ENCODE measurements around the gene FRMD3.

Gene FRMD3

GRCh38 chr9:83425240-83425639 is 113.0 kb downstream of the FRMD3 start:
- Mint-ChIP-seq H3K27ac (no peak overlapping the region), H3K9me3 (no peaks in the 10 kb centered on the region), H3K4me3 (no peak overlapping the region), H3K4me1 (ENCODE audit: low read depth) (no peaks in the 10 kb centered on the region), H3K27me3 (ENCODE audit: low read depth) (no peaks in the 10 kb centered on the region), H3K36me3 (ENCODE audit: low read depth) (no peaks in the 10 kb centered on the region)

DNA sequence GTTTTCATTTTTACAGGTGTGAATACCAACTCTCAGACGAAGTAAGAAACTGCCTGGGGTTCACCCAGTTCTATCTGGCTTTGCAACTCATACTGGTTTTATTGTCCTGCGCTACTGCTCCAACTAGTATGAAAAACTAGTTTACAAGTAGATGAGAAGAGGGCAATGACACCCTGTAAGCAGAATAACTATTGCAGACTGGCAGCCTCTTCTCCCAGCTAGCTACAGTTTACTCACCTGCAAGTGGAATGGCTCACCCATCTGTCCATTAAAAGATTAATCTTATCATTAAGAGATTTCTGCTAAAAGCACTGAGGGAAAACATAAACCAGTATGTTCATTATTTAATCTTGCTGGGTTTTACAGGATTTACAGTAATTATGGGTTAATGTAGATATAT is 113.4 kb downstream of the FRMD3 start:
- Mint-ChIP-seq H3K4me3 (no peak overlapping the region), H3K4me1 (ENCODE audit: low read depth) (no peaks in the 10 kb centered on the region), H3K27me3 (ENCODE audit: low read depth) (no peaks in the 10 kb centered on the region), H3K36me3 (ENCODE audit: low read depth) (no peaks in the 10 kb centered on the region), H3K27ac (no peak overlapping the region), H3K9me3 (no peaks in the 10 kb centered on the region)

GRCh38 chr9:83423815-83424707 is 114.1 kb downstream of the FRMD3 start:
- Mint-ChIP-seq H3K4me1 (ENCODE audit: low read depth) (no peaks in the 10 kb centered on the region), H3K4me3 (no peak overlapping the region), H3K36me3 (ENCODE audit: low read depth) (no peaks in the 10 kb centered on the region)

DNA sequence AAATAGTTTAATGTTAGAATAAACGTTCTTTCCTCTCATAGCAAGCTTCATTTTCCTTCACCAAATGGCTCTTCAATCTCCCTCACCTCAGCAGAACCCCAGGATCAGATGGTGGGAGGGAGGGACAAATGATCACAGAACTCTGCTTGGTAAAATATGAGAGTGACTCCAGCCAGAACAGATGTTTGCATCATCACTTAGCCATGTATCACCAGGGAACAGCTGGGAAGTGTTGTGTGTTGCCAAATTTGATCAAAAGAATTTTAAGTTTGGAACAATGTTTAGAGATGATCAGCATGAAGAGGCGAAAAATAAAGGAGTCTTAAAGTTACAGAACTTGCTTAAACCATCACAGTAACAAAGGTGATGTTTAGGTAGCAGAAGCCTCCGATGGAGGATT is 115.7 kb downstream of the FRMD3 start:
- H3K9me3 Mint-ChIP-seq, result no peaks in the 10 kb centered on the region
- H3K4me1 Mint-ChIP-seq (ENCODE audit: low read depth), result no peaks in the 10 kb centered on the region
- H3K27me3 Mint-ChIP-seq (ENCODE audit: low read depth), result no peaks in the 10 kb centered on the region
- no peak overlapping the region for H3K27ac Mint-ChIP-seq
- H3K36me3 Mint-ChIP-seq (ENCODE audit: low read depth), result no peaks in the 10 kb centered on the region
- H3K4me3 Mint-ChIP-seq, result no peak overlapping the region

More at GRCh38 chr9:83423815-83424707, 114.1 kb downstream of the FRMD3 start:
- Mint-ChIP-seq H3K27me3 (ENCODE audit: low read depth) (no peaks in the 10 kb centered on the region), H3K27ac (no peak overlapping the region), H3K9me3 (no peaks in the 10 kb centered on the region)

GRCh38 chr9:83420486-83420885 is 117.7 kb downstream of the FRMD3 start:
- no peaks in the 10 kb centered on the region for H3K9me3 Mint-ChIP-seq
- H3K27ac Mint-ChIP-seq, result no peak overlapping the region
- no peak overlapping the region for H3K4me3 Mint-ChIP-seq
- H3K4me1 Mint-ChIP-seq (ENCODE audit: low read depth), result no peaks in the 10 kb centered on the region
- no peaks in the 10 kb centered on the region for H3K27me3 Mint-ChIP-seq (ENCODE audit: low read depth)
- H3K36me3 Mint-ChIP-seq (ENCODE audit: low read depth), result no peaks in the 10 kb centered on the region

DNA sequence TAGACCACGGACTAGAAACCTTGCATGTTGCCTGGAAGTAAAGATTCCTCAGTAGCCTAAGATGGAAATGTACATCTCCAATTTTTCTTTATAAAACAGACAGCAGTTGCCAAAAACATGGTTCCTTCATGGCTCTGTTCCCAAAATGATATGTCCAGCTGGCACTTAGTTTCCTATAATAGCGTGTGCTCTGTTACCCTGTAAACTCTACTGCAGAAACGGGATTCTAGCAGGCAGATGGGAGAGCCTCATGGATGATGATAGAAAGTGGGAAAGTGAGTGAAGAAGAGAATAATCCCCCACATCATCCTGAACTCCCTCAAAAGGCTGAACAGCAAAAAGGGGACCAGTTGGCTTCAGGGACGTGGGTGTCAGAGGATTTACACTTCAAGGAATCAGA is 118.2 kb downstream of the FRMD3 start:
- no peaks in the 10 kb centered on the region for H3K4me1 Mint-ChIP-seq (ENCODE audit: low read depth)
- H3K27me3 Mint-ChIP-seq (ENCODE audit: low read depth), result no peaks in the 10 kb centered on the region
- H3K4me3 Mint-ChIP-seq, result no peak overlapping the region
- no peak overlapping the region for H3K27ac Mint-ChIP-seq
- no peaks in the 10 kb centered on the region for H3K36me3 Mint-ChIP-seq (ENCODE audit: low read depth)
- no peaks in the 10 kb centered on the region for H3K9me3 Mint-ChIP-seq

DNA sequence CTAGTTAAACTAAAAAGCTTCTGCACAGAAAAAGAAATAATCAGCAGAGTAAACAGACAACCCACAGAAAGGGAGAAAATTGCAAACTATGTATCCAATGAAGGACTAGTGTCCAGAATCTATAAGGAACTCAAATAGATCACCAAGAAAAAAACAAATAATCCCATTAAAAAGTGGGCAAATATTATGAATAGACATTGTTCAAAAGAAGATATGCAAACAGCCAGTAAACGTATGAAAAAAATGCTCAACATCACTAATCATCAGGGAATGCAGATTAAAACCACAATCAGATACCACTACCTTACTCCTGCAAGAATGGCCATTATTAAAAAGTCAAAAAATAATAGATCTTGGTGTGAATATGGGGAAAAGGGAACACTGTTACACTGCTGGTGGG is 119.9 kb downstream of the FRMD3 start:
- no peaks in the 10 kb centered on the region for H3K9me3 Mint-ChIP-seq
- H3K36me3 Mint-ChIP-seq (ENCODE audit: low read depth), result no peaks in the 10 kb centered on the region
- no peaks in the 10 kb centered on the region for H3K27me3 Mint-ChIP-seq (ENCODE audit: low read depth)
- H3K4me3 Mint-ChIP-seq, result no peak overlapping the region
- H3K27ac Mint-ChIP-seq, result no peak overlapping the region
- no peaks in the 10 kb centered on the region for H3K4me1 Mint-ChIP-seq (ENCODE audit: low read depth)

DNA sequence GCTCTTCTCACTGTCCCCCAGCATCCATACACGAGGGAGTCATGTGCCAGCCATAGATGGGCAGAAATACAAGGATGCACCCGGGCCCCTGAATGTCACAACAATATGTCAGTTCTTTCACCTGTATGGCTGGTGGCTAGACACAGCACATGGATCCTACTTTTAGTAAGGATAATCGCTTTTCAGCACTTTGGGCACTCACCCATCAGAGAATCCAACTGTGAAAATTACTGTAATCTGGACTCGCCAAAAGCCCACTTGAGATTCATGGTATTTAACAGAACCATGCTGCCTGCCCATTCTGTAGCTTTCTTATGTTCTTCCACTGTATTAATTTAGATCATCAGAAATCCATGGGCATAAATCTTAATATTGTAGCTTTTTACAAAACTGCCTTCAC is 124.8 kb downstream of the FRMD3 start:
- no peaks in the 10 kb centered on the region for H3K36me3 Mint-ChIP-seq (ENCODE audit: low read depth)
- no peak overlapping the region for H3K27ac Mint-ChIP-seq
- H3K27me3 Mint-ChIP-seq (ENCODE audit: low read depth), result no peaks in the 10 kb centered on the region
- H3K4me3 Mint-ChIP-seq, result no peak overlapping the region
- H3K4me1 Mint-ChIP-seq (ENCODE audit: low read depth), result no peaks in the 10 kb centered on the region
- no peaks in the 10 kb centered on the region for H3K9me3 Mint-ChIP-seq

DNA sequence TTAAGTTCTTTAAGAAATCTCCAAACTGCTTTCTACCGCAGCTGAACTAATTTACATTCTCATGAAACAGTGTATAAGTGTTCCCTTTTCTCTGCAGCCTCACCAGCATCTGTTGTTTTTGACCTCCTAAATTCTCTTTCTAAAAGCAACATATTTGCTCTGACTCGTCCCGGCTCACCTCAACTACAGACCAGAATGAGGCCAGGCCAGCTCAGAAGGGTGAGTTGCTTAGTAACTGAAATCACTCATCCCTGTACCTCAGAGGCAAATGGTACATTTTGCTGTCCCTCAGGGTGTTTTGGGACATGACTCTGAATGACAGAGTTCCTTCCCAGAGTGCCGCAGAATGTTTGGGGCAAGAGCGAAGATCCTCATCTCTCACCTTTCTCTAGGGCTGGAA is 127.5 kb downstream of the FRMD3 start:
- H3K36me3 Mint-ChIP-seq (ENCODE audit: low read depth), result no peaks in the 10 kb centered on the region
- H3K27me3 Mint-ChIP-seq (ENCODE audit: low read depth), result no peaks in the 10 kb centered on the region
- H3K4me1 Mint-ChIP-seq (ENCODE audit: low read depth), result no peaks in the 10 kb centered on the region
- H3K4me3 Mint-ChIP-seq, result no peak overlapping the region
- no peaks in the 10 kb centered on the region for H3K9me3 Mint-ChIP-seq
- no peak overlapping the region for H3K27ac Mint-ChIP-seq

DNA sequence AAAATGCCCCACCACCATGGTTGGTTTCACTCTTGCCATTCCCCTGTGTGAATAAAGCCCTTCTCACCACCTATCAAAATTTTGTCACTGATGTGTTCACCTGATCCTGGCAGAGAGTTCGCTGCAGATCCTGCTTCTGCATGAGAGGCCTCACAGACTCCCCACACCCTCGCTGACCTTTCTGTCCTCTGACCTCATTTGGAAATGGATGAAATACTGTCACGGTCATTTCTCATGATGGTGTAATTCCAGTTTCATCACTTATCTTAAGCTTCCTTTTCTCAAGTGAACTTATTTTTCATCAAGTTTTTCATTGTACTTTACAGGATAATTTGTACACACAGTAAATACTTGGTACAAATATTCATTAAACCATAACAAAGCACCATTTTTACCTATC is 131.3 kb downstream of the FRMD3 start:
- no peaks in the 10 kb centered on the region for H3K4me1 Mint-ChIP-seq (ENCODE audit: low read depth)
- H3K4me3 Mint-ChIP-seq, result no peak overlapping the region
- H3K27ac Mint-ChIP-seq, result no peak overlapping the region
- H3K36me3 Mint-ChIP-seq (ENCODE audit: low read depth), result no peaks in the 10 kb centered on the region
- no peaks in the 10 kb centered on the region for H3K9me3 Mint-ChIP-seq
- H3K27me3 Mint-ChIP-seq (ENCODE audit: low read depth), result no peaks in the 10 kb centered on the region

DNA sequence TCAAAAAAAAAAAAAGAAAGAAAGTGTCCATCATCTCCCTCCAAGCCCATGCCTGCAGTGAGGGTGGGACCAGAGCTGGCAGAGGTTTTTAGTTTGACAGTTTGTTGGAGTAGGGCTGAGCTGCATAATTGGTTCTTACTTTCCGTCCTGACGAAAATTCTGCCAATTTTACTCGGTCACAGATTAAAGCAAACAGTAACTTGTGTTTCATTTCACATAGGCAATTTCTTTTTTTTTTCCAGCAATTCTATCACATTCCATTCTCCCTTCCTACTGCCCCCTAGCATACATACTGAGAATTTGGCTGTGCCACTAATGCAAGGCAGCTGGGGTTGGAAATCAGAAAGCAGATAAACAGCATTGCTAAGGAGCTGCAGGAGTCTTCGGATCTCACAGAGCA is 132.4 kb downstream of the FRMD3 start:
- H3K27ac Mint-ChIP-seq, result no peak overlapping the region

GRCh38 chr9:83403527-83404238 is 134.5 kb downstream of the FRMD3 start:
- Mint-ChIP-seq H3K27ac (no peak overlapping the region), H3K27me3 (ENCODE audit: low read depth) (no peaks in the 10 kb centered on the region), H3K36me3 (ENCODE audit: low read depth) (no peaks in the 10 kb centered on the region), H3K4me3 (no peak overlapping the region), H3K9me3 (no peaks in the 10 kb centered on the region), H3K4me1 (ENCODE audit: low read depth) (no peaks in the 10 kb centered on the region)

More for the DNA sequence above, 132.4 kb downstream of the FRMD3 start:
- H3K4me3 Mint-ChIP-seq, result no peak overlapping the region
- H3K27me3 Mint-ChIP-seq (ENCODE audit: low read depth), result no peaks in the 10 kb centered on the region
- no peaks in the 10 kb centered on the region for H3K36me3 Mint-ChIP-seq (ENCODE audit: low read depth)
- no peaks in the 10 kb centered on the region for H3K4me1 Mint-ChIP-seq (ENCODE audit: low read depth)
- H3K9me3 Mint-ChIP-seq, result no peaks in the 10 kb centered on the region

DNA sequence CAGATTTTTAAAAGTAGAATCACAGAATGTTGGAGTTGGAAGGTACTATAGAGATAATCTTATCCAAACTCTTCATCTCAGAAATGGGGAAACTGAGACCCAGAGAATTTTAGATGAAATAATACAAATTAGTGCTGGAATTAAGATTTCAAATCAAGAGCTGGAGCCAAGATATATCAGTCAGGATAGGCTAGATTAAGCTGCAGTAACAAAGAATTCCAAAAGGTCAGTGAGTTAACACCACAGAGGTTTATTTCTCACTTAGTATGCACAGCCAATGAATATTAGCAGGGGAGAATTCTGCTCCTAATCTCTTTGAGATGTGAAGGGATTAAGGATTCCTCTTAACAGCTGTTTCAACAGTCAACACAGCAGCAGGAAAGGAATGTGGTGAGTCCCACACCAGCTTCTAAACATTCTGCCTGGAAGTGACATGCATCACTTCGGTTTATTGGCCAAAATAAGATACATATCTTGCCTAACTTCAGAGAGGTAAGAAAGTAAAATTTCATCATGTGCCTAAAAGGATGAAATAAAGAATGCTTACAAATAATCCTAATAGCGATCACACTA is 136.8 kb downstream of the FRMD3 start:
- H3K27me3 Mint-ChIP-seq (ENCODE audit: low read depth), result no peaks in the 10 kb centered on the region
- no peaks in the 10 kb centered on the region for H3K4me1 Mint-ChIP-seq (ENCODE audit: low read depth)
- H3K9me3 Mint-ChIP-seq, result no peaks in the 10 kb centered on the region
- H3K27ac Mint-ChIP-seq, result no peak overlapping the region
- H3K36me3 Mint-ChIP-seq (ENCODE audit: low read depth), result no peaks in the 10 kb centered on the region
- H3K4me3 Mint-ChIP-seq, result no peak overlapping the region

GRCh38 chr9:83396813-83397212 is 141.4 kb downstream of the FRMD3 start:
- H3K4me3 Mint-ChIP-seq, result no peak overlapping the region
- peaks cover 3% of the 10 kb centered on the region for H3K27me3 Mint-ChIP-seq (ENCODE audit: low read depth)
- H3K9me3 Mint-ChIP-seq, result no peaks in the 10 kb centered on the region
- no peaks in the 10 kb centered on the region for H3K36me3 Mint-ChIP-seq (ENCODE audit: low read depth)
- H3K27ac Mint-ChIP-seq, result no peak overlapping the region
- H3K4me1 Mint-ChIP-seq (ENCODE audit: low read depth), result no peaks in the 10 kb centered on the region

DNA sequence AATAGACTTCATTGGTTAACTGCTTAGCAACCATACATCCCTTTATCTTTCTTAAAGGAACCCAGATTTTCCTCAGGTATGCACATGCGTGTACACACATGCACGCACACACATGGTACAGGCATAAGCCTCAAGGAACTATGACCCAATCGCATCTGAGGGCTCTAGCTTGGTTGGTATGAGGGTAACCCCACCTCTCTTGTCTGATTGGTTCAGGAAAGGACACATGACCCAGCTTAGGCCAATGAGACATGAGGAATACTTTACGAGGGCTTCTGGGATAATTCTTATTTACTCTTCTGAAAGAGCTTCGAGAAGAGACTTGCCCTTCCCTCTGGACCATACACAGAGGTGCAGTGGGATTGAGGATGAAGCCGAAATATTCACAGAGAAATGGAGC is 141.9 kb downstream of the FRMD3 start:
- Mint-ChIP-seq H3K4me1 (ENCODE audit: low read depth) (no peaks in the 10 kb centered on the region), H3K9me3 (no peaks in the 10 kb centered on the region), H3K36me3 (ENCODE audit: low read depth) (no peaks in the 10 kb centered on the region), H3K4me3 (no peak overlapping the region), H3K27me3 (ENCODE audit: low read depth) (peaks cover 3% of the 10 kb centered on the region), H3K27ac (no peak overlapping the region)

Data from T-helper 1 cell treated with Interleukin-12 subunit alpha and Interleukin-12 subunit beta and Interleukin-4 antibody, amounts not matched to agents 30 μg/mL and 1 μg/mL, for 36 hours (primary cell).